Esophagus squamous epithelium (tissue), 5 donors: ENCODE measurements around the gene KATNAL1. TPM values are rescaled to one million over a fixed set of nuclear protein-coding genes. Genes with fewer than 3 reads are reported as not detected.

Source experiments
- DNase-seq: peaks from one replicate; lab custom pipeline; 2025; lab: John Stamatoyannopoulos, UW
- H3K27ac ChIP-seq, 4 donors: fragments of 200-600 bp; sonication (generic); one replicate each; pipeline ENCODE4 v1.5.1; 2016 to 2019; ENCODE audit warnings: mild to moderate bottlenecking in 1 of 4
- H3K27me3 ChIP-seq, 4 donors: fragments of 200-600 bp; sonication (generic); 1 replicate in 3 of 4; 2 replicates in 1 of 4; pipeline versions ENCODE4 v1.5.1 to v1.6.0; 2017 to 2021; ENCODE audit warnings: antibody characterized with exemption in 1 of 4
- H3K36me3 ChIP-seq, 3 donors: fragments of 200-600 bp; sonication (generic); one replicate each; pipeline ENCODE4 v1.5.1; 2016 to 2019
- H3K4me1 ChIP-seq, 3 donors: fragments of 200-600 bp; sonication (generic); one replicate each; pipeline ENCODE4 v1.5.1; 2017 to 2019
- H3K4me3 ChIP-seq, 4 donors: fragments of 200-600 bp; sonication (generic); 1 replicate in 3 of 4; 2 replicates in 1 of 4; pipeline ENCODE4 v1.5.1; 2016 to 2019; ENCODE audit warnings: mild to moderate bottlenecking in 2 of 4, moderate library complexity in 1 of 4
- H3K9me3 ChIP-seq, 3 donors: fragments of 200-600 bp; sonication (generic); one replicate each; pipeline ENCODE4 v1.5.1; 2016 to 2019
- POLR2A ChIP-seq, 4 donors: fragments of 450-650 bp; IDR thresholded peaks; one replicate each; pipeline ENCODE4 v1.6.1; 2017; ENCODE audit warnings: antibody characterized with exemption in 4 of 4, mild to moderate bottlenecking in 4 of 4, moderate library complexity in 3 of 4
- WGBS, 2 donors: methylation state at CpG; one replicate each; pipeline ENCODE4 v1.1.5; 2018; 5-methylcytosine and 5-hydroxymethylcytosine counted together
- intact Hi-C: fragments of 100-400 bp; cut with DNase I; formaldehyde crosslinking; loops from one replicate; pipeline ENCODE4 v1.15.0; 2022
- total RNA-seq, 4 donors: library from RNA; depleted of rRNA; stranded (reverse); fragments of >200 nt; gene quantifications; one replicate each; pipeline ENCODE4 v1.1.0, GENCODE V29; 2016
- TF ChIP-seq, protein P1 (sequence below), 6 experiments: fragments of 450-650 bp in 4 of 6; fragments of 200-600 bp in 2 of 6; sonication (generic) in 2 of 6; IDR thresholded peaks; one replicate each; pipeline ENCODE4 v1.5.1; 2016 to 2019; ENCODE audit warnings: antibody characterized with exemption in 6 of 6, mild to moderate bottlenecking in 4 of 6, moderate library complexity in 4 of 6
- donor health status: DM: yes; HTN: yes; CAD: no.

KATNAL1 gene
- total RNA-seq, 4 donors from 2014 or later, result 1.4 to 13.4 (median 6.2) TPM

DNA sequence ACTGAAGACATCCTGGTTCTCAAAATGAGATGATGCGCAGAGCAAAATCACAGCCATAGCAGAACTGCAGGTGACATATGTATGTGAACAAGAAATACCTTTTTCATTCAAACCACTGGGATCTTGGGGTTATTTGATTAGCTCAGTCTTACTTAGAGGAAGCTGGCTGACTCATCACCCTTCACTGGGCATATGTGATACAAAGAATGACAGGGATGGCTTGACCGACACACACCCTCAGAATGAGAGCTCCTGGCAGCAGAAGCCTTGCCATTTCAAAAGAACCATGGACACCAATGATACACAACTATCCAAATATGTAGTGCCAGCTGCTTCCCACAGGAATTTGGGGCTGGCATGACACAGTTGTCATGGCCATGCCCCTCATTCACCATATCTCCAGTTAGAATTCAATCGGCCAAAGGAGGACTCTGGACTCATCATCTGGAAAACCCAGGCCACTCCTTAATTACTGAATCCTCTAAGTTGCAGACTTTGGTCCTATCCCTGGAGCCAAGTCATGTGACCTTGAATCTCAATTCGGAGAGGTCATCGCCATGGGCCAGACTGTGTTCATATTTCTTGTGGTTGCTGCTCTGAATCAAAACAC lies 115.8 kb downstream of the KATNAL1 start:
- no peak for DNase-seq
- TF ChIP-seq, protein P1, sequence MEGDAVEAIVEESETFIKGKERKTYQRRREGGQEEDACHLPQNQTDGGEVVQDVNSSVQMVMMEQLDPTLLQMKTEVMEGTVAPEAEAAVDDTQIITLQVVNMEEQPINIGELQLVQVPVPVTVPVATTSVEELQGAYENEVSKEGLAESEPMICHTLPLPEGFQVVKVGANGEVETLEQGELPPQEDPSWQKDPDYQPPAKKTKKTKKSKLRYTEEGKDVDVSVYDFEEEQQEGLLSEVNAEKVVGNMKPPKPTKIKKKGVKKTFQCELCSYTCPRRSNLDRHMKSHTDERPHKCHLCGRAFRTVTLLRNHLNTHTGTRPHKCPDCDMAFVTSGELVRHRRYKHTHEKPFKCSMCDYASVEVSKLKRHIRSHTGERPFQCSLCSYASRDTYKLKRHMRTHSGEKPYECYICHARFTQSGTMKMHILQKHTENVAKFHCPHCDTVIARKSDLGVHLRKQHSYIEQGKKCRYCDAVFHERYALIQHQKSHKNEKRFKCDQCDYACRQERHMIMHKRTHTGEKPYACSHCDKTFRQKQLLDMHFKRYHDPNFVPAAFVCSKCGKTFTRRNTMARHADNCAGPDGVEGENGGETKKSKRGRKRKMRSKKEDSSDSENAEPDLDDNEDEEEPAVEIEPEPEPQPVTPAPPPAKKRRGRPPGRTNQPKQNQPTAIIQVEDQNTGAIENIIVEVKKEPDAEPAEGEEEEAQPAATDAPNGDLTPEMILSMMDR (IDR thresholded peaks at IDR 0.05), result no peak
- no peak for TF ChIP-seq POLR2A (IDR thresholded peaks at IDR 0.05)
- Histone ChIP-seq H3K9me3 (no peaks in the 10 kb centered on the region), H3K27ac (no peak overlapping the region), H3K4me3 (no peak overlapping the region), H3K27me3 (no peaks in the 10 kb centered on the region), H3K4me1 (no peaks in the 10 kb centered on the region), H3K36me3 (no peaks in the 10 kb centered on the region)
- WGBS, 2 donors, result 79 to 92% methylated on average over 4 to 5 of the region's 5 CpGs
- intact Hi-C loops, result no loop called here

DNA sequence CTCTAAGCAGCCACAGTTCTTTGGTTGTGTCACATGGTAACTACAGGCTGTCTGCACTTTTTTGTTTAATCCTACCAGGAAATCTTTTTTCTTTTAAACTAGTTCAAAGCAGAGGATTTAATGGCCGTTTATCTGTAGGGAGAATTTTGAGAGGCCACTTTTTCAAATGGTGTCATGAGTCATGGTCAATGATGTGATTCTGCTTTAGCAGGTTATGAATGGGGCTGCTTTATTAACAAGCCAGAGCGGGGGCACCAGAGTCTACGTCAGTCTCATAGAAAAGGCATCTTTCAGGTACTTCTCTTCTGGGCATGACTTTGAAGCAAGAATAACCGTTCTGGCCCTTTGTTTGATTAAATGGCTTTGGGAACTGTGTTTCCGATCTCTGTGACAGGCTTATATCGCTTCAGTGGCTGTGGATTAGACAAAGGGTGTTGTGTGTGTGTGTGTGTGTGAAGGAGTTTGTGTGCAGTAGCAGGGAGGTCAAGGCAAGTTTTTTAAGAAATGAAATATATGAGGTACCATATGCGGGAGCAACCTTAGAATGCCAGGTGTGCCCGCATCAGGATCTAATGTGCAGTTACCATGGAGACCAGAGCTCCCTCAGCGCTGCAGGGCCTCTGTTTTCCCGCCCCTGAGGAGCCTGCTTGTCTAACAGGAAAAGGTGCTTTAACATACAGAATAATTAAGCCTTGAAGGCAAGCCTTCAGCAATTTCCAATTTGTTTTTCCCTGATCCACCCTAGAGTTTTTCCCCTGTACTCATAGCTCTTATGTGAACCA lies 120.5 kb downstream of the KATNAL1 start:
- no peak overlapping the region for H3K27ac ChIP-seq
- DNase-seq, result no peak

GRCh38 chr13:30181888-30182651 lies 125.3 kb downstream of the KATNAL1 start:
- Histone ChIP-seq H3K36me3 (no peaks in the 10 kb centered on the region), H3K4me3 (no peak overlapping the region), H3K27me3 (no peaks in the 10 kb centered on the region), H3K4me1 (no peaks in the 10 kb centered on the region), H3K9me3 (no peaks in the 10 kb centered on the region), H3K27ac (no peak overlapping the region)
- intact Hi-C loops, result no loop called here
- TF ChIP-seq POLR2A (IDR thresholded peaks at IDR 0.05), result no peak
- TF ChIP-seq, protein P1 (IDR thresholded peaks at IDR 0.05), result no peak
- WGBS, 2 donors, result 89 to 91% methylated on average over 13 of the region's 13 CpGs
- DNase-seq, result no peak

More for the DNA sequence above, 120.5 kb downstream of the KATNAL1 start:
- WGBS, 2 donors, result 40 to 56% methylated on average over 10 of the region's 10 CpGs
- Histone ChIP-seq H3K4me1 (no peaks in the 10 kb centered on the region), H3K4me3 (no peak overlapping the region), H3K27me3 (no peaks in the 10 kb centered on the region), H3K9me3 (no peaks in the 10 kb centered on the region), H3K36me3 (no peaks in the 10 kb centered on the region)
- intact Hi-C loops, result no loop called here
- no peak for TF ChIP-seq POLR2A (IDR thresholded peaks at IDR 0.05)
- TF ChIP-seq, protein P1 (IDR thresholded peaks at IDR 0.05), result no peak

- no peak for TF ChIP-seq POLR2A (IDR thresholded peaks at IDR 0.05)
- TF ChIP-seq, protein P1 (IDR thresholded peaks at IDR 0.05), result no peak
- 33 to 57% methylated on average over 1 of the region's 2 CpGs for WGBS, 2 donors
- H3K9me3 ChIP-seq, result no peaks in the 10 kb centered on the region
- H3K27me3 ChIP-seq, result no peaks in the 10 kb centered on the region
- no peaks in the 10 kb centered on the region for H3K4me1 ChIP-seq
- H3K27ac ChIP-seq, result no peak overlapping the region
- DNase-seq, result no peak
- H3K4me3 ChIP-seq, result no peak overlapping the region
- H3K36me3 ChIP-seq, result no peaks in the 10 kb centered on the region
- intact Hi-C loops, result no loop called here
Measured at GRCh38 chr13:30179597-30180276, 127.6 kb downstream of the KATNAL1 start.
